Sigmoid colon (tissue), 4 donors: ENCODE results near the gene SARNP.

ENCODE experiments used
- POLR2A ChIP-seq, 2 donors: fragments of 450-650 bp; IDR thresholded peaks; one replicate each; pipeline ENCODE4 v1.6.1; 2016; ENCODE audit warnings: antibody characterized with exemption in 2 of 2, mild to moderate bottlenecking in 2 of 2, moderate library complexity in 2 of 2
- POLR2AphosphoS5 ChIP-seq, 4 donors: sonication (generic); formaldehyde crosslinking; IDR thresholded peaks; one replicate each; pipeline ENCODE4 v1.6.1; 2017; ENCODE audit warnings: antibody characterized with exemption in 4 of 4
- TF ChIP-seq, protein P1 (sequence below), 4 experiments: fragments of 450-650 bp in 3 of 4; fragments of 200-600 bp in 1 of 4; IDR thresholded peaks; one replicate each; pipeline ENCODE4 v1.5.1; 2016 to 2019; ENCODE audit warnings: antibody characterized with exemption in 4 of 4, mild to moderate bottlenecking in 3 of 4, moderate library complexity in 2 of 4

DNA sequence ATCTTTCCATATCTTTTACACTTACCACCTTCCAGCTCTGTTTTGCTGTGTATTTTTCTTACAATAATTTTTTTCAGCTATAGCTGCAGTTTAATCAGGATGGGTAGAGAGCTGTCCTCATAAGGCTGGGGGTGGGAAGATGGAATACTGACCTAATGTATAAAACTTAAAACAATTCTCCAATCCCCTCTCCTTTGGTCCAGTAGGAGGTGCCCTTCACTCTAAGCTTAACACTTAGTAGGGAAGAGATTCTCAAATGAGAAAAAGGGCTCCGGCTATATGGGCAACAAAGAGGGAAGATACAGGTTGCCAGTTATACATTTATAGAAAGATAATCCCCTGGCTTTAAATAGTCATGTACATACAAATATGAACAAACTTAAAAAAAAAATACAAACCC, 3.2 kb upstream of the SARNP start:
- TF ChIP-seq POLR2AphosphoS5 (IDR thresholded peaks at IDR 0.05) (no peak), POLR2A (IDR thresholded peaks at IDR 0.05) (no peak)
- TF ChIP-seq, protein P1, sequence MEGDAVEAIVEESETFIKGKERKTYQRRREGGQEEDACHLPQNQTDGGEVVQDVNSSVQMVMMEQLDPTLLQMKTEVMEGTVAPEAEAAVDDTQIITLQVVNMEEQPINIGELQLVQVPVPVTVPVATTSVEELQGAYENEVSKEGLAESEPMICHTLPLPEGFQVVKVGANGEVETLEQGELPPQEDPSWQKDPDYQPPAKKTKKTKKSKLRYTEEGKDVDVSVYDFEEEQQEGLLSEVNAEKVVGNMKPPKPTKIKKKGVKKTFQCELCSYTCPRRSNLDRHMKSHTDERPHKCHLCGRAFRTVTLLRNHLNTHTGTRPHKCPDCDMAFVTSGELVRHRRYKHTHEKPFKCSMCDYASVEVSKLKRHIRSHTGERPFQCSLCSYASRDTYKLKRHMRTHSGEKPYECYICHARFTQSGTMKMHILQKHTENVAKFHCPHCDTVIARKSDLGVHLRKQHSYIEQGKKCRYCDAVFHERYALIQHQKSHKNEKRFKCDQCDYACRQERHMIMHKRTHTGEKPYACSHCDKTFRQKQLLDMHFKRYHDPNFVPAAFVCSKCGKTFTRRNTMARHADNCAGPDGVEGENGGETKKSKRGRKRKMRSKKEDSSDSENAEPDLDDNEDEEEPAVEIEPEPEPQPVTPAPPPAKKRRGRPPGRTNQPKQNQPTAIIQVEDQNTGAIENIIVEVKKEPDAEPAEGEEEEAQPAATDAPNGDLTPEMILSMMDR (IDR thresholded peaks at IDR 0.05), result no peak
